ENCODE results near the gene BRD4.

GRCh38 chr19:15247107-15248014 lies 85.0 kb downstream of the BRD4 start:
- TF ChIP-seq CTCF (IDR thresholded peaks at IDR 0.05) (no peak), POLR2A (IDR thresholded peaks at IDR 0.05) (no peak), EP300 (IDR thresholded peaks at IDR 0.05) (no peak), POLR2AphosphoS5 (IDR thresholded peaks at IDR 0.05) (no peak)

Measured in suprapubic skin (tissue), 4 donors.